AG04450 (cell line): ENCODE results near the gene PIGZ. TPM values are rescaled to one million over a fixed set of nuclear protein-coding genes. Genes with fewer than 3 reads are reported as not detected.

Experiments
- CTCF ChIA-PET: fragments of 300-600, 350-600 bp; formaldehyde crosslinking; extraction: SDS; loops from one replicate; lab custom pipeline; 2022; ENCODE audit warnings: antibody characterized with exemption, inconsistent platforms; lab: Charles Lee
- POLR2A ChIA-PET: fragments of 350-600 bp; formaldehyde crosslinking; extraction: SDS; loops from one replicate; lab custom pipeline; 2021; ENCODE audit warnings: antibody characterized with exemption, inconsistent platforms; lab: Yijun Ruan, JAX
- DNase-seq: peaks from one replicate; pipeline ENCODE4 v3.0.0-alpha.2; 2011; ENCODE audit warnings: low read depth, low spot score
- H3K27ac ChIP-seq: one replicate; pipeline ENCODE4 v1.5.1; 2012; ENCODE audit warnings: low read depth, low read length, control low read depth
- H3K27me3 ChIP-seq: one replicate; pipeline ENCODE4 v1.6.0; 2012; ENCODE audit warnings: low read length; ENCODE audit not compliant: control insufficient read depth, insufficient read depth
- H3K4me3 ChIP-seq: 2 replicates; pipeline ENCODE4 v1.5.1; 2011; ENCODE audit warnings: mild to moderate bottlenecking, low read depth, low read length, control low read depth
- H3K9me3 ChIP-seq: 2 replicates; pipeline ENCODE4 v1.5.1; 2012; ENCODE audit warnings: low read length; ENCODE audit not compliant: control insufficient read depth, insufficient read depth
- polyA plus RNA-seq: library from polyadenylated mRNA; depleted of rRNA; stranded (reverse); fragments of >200 nt; gene quantifications from 2 replicates; pipeline ENCODE4 v1.2.3, GENCODE V29; 2011
- TF ChIP-seq, protein P1 (sequence below): IDR thresholded peaks from 2 replicates; pipeline ENCODE4 v1.5.1; 2011; ENCODE audit warnings: low read depth, low read length, control low read depth, inconsistent platforms

PIGZ gene
- polyA plus RNA-seq, 1 experiment: 0.15 TPM

DNA sequence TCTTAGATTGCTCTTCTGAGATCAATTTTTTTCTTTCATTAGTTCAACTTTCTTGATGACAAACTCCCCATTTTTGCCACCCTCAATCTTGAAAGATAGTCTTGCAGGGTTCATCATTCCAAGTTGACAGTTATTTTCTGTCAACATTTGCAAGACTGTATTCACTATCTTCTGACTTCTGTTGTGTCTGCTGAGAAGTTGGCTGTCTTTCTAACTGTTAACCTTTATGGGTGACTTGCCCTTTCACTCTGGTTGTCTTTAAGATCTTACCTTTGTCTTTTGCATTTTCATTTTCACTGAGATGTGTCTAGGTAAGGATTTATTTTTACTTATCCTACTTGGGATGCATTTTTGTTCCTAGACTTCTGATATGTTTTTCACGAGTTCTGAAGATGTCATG lies 14.6 kb upstream of the PIGZ start:
- DNase-seq: no peak
- Histone ChIP-seq H3K27me3 (peaks cover 17% of the 10 kb centered on the region), H3K4me3 (no peak overlapping the region), H3K9me3 (peaks cover 6% of the 10 kb centered on the region), H3K27ac (no peak overlapping the region)
- POLR2A ChIA-PET: no interaction called here
- CTCF ChIA-PET: interaction anchor here (0.5 kb wide), 1 partner anchor 571 kb away, joined by 8 read pairs; no protein-coding TSS in a partner anchor
- TF ChIP-seq, protein P1, sequence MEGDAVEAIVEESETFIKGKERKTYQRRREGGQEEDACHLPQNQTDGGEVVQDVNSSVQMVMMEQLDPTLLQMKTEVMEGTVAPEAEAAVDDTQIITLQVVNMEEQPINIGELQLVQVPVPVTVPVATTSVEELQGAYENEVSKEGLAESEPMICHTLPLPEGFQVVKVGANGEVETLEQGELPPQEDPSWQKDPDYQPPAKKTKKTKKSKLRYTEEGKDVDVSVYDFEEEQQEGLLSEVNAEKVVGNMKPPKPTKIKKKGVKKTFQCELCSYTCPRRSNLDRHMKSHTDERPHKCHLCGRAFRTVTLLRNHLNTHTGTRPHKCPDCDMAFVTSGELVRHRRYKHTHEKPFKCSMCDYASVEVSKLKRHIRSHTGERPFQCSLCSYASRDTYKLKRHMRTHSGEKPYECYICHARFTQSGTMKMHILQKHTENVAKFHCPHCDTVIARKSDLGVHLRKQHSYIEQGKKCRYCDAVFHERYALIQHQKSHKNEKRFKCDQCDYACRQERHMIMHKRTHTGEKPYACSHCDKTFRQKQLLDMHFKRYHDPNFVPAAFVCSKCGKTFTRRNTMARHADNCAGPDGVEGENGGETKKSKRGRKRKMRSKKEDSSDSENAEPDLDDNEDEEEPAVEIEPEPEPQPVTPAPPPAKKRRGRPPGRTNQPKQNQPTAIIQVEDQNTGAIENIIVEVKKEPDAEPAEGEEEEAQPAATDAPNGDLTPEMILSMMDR: no peak

DNA sequence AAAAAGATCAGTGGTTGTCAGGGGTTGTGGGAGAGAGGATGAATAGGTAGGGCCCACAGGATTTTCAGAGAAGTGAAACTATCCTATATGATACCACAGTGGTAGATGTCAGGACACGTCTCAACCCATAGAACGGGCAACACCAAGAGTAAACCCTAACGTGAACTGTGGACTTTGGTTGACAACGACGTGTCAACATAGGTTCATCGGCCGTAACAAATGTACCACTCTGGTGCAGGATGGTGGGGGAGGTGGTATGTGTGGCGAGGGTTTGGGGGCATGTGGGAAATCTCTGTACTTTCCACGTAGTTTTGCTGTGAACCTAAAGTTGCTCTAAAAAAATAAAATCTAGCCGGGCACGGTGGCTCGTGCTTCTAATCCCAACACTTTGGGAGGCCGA lies 13.0 kb upstream of the PIGZ start:
- CTCF ChIA-PET: no interaction called here
- TF ChIP-seq, protein P1: no peak
- no peak overlapping the region for H3K4me3 ChIP-seq
- DNase-seq: no peak
- peaks cover 6% of the 10 kb centered on the region for H3K9me3 ChIP-seq
- POLR2A ChIA-PET: no interaction called here
- H3K27me3 ChIP-seq: peaks cover 12% of the 10 kb centered on the region
- H3K27ac ChIP-seq: no peak overlapping the region

DNA sequence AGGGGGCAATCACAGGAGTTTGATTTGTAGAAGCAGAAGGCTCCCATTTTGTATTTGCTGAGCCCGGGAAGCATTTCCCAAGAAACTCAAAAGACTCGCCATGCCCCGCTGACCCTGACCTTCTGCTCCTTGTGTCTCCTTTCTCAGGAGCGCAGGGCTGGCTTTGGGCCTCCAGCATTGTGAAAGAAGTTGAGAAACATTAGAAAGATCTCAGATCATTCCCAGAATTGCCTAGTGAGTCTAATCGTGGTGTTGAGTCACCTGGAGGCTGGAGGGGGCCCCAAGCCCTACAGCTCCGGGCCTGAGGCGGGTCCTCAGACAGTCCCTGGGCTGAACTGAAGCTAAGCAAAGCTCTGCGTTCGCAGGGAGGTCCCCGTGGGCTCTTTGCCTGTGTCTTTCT lies 10.9 kb upstream of the PIGZ start:
- CTCF ChIA-PET: interaction anchor here (1.4 to 3.8 kb wide), 3 partner anchors 50 to 208 kb away, joined by 5 to 28 read pairs (median 9); partner anchors contain the start of gene MELTF
- TF ChIP-seq, protein P1: no peak
- Histone ChIP-seq H3K27me3 (peaks cover 9% of the 10 kb centered on the region), H3K27ac (no peak overlapping the region), H3K4me3 (no peak overlapping the region), H3K9me3 (peaks cover 6% of the 10 kb centered on the region)
- POLR2A ChIA-PET: no interaction called here
- DNase-seq: no peak

DNA sequence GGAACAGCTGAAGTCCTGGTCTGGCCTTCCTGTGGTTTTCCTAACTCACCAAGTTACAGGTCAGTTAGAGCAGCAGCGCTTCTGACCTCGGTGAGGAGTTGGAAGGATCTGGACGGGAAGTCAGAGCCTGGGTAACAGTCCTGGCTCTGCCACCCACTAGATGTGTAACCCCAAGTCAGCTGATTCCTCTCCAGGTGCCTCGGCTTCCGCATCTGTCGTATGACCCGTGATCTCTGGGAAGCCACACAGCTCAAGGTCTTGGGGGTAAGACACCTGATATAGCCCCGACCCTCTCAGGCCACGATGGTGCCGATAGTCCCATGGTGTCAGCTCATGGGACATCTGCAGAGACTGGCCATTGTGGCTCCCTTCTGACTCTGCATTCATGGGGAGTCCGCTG lies 8.3 kb upstream of the PIGZ start:
- H3K27me3 ChIP-seq: peaks cover 3% of the 10 kb centered on the region
- peaks cover under 1% of the 10 kb centered on the region; the same call in 1 of the 2 replicates for H3K9me3 ChIP-seq
- no peak for DNase-seq
- no peak overlapping the region for H3K4me3 ChIP-seq
- CTCF ChIA-PET: interaction anchor here (0.6 to 3.8 kb wide), 2 partner anchors 33 to 210 kb away, joined by 3 to 28 read pairs; no protein-coding TSS in a partner anchor
- POLR2A ChIA-PET: no interaction called here
- H3K27ac ChIP-seq: no peak overlapping the region
- TF ChIP-seq, protein P1: no peak

DNA sequence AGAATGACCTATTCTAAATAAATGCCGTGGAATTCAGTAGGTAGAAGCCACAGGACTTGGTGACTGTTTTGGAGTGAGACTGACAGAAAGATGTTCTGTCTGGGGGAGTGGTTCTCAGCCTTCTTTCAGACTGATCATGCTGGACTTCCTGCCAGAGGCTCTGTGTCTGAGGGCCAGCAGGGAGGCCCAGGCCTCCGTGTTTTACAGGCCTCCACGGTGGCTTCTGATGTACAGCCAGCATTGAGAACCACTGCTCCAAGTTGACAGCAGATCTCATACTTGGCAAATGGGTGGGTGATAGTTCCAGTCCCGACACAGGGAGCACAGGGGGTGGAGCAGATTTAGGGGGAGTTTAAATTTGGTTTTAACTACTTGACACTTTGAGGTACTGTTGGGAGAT lies 6.7 kb upstream of the PIGZ start:
- H3K27ac ChIP-seq: no peak overlapping the region
- TF ChIP-seq, protein P1: no peak
- POLR2A ChIA-PET: no interaction called here
- no peak for DNase-seq
- peaks cover 6% of the 10 kb centered on the region for H3K27me3 ChIP-seq
- CTCF ChIA-PET: interaction anchor here (1.5 kb wide), 1 partner anchor 212 kb away, joined by 3 read pairs; no protein-coding TSS in a partner anchor
- H3K4me3 ChIP-seq: no peak overlapping the region
- H3K9me3 ChIP-seq: peaks cover 3% of the 10 kb centered on the region
